Measurements from ENCODE around the gene PEMT. TPM values are rescaled to one million over a fixed set of nuclear protein-coding genes. Genes with fewer than 3 reads are reported as not detected.

Gene PEMT
- total and polyA plus RNA-seq, 9 of the 15 experiments (the other 6 are each of a cell fraction or from before 2014, with no cell fraction given), result 1.4 to 36.4 (median 13.6) TPM

GRCh38 chr17:17493986-17494466 lies 97.5 kb downstream of the PEMT start (continued):
- TF ChIP-seq SMAD1 (IDR thresholded peaks at IDR 0.05; ENCODE audit: low read depth, low read length, partially characterized antibody), result no peak

GRCh38 chr17:17493249-17493985 lies 98.1 kb downstream of the PEMT start:
- no peak overlapping the region for H2AFZ ChIP-seq (ENCODE audit: low read depth, low read length)
- no peak for TF ChIP-seq HCFC1 (IDR thresholded peaks at IDR 0.05; ENCODE audit: low read depth, low read length)
- no peak for TF ChIP-seq SRF (CRISPR knock-in tag; IDR thresholded peaks at IDR 0.05)
- no peak for TF ChIP-seq ZNF347 (CRISPR knock-in tag; IDR thresholded peaks at IDR 0.05; ENCODE audit: low read depth)
- no peak for TF ChIP-seq NR1H2 (CRISPR knock-in tag; IDR thresholded peaks at IDR 0.05)
- no peak for TF ChIP-seq PCBP1 (IDR thresholded peaks at IDR 0.05; ENCODE audit: low read depth, low read length, poor library complexity, severe bottlenecking)
- no peak for TF ChIP-seq ZBED1 (IDR thresholded peaks at IDR 0.05)
- no peak for TF ChIP-seq NR2C2 (CRISPR knock-in tag; IDR thresholded peaks at IDR 0.05)
- no peak for TF ChIP-seq NR2C2 (tag; IDR thresholded peaks at IDR 0.05)
- no peak for TF ChIP-seq FOSL1 (tag; conservative IDR thresholded peaks at IDR 0.05)
- no peak for TF ChIP-seq ZBTB49 (CRISPR knock-in tag; IDR thresholded peaks at IDR 0.05; ENCODE audit: borderline replicate concordance)
- no peak for TF ChIP-seq ELK1 (CRISPR knock-in tag; IDR thresholded peaks at IDR 0.05)
- no peak for TF ChIP-seq ZNF146 (CRISPR knock-in tag; IDR thresholded peaks at IDR 0.05; ENCODE audit: unreplicated experiment)
- TF ChIP-seq ZNF263 (CRISPR knock-in tag; IDR thresholded peaks at IDR 0.05; ENCODE audit: borderline replicate concordance), result no peak

More at GRCh38 chr17:17493249-17493985, 98.1 kb downstream of the PEMT start:
- ATAC-seq (no peak), FAIRE-seq (no peak), DNase-seq (ENCODE audit: extremely low read depth in 1 of 4, low spot score in 3 of 4) (no peak)
- no peaks in the 10 kb centered on the region for H3K9me1 ChIP-seq (ENCODE audit: control insufficient read depth, insufficient read depth, low read length)
- CTCF ChIA-PET (ENCODE audit: low intra/inter-chr PET ratio), result no interaction called here
- H3K9ac ChIP-seq (ENCODE audit: insufficient read depth in 1 of 2, low read depth in 2 of 2, low read length in 2 of 2), result no peak overlapping the region
- H3K4me3 ChIP-seq, result no peak overlapping the region
- POLR2A ChIA-PET, result no interaction called here
- no peak overlapping the region for H3K4me2 ChIP-seq (ENCODE audit: insufficient read depth, low read length)
- no TSS peak for BruUV-seq (replicated peaks)
- H3K4me1 ChIP-seq (replicated peaks in 1 of 2; ENCODE audit: control insufficient read depth in 2 of 2, insufficient read depth in 2 of 2, low read length in 2 of 2), result peaks cover 0 to 20% of the 10 kb centered on the region in 2 experiments; a peak in 3 of 5 replicates
- no peak overlapping the region for H3K27ac ChIP-seq (ENCODE audit: extremely low read depth, low read depth, low read length)
- no peaks in the 10 kb centered on the region; a peak in 1 of 5 replicates for H3K27me3 ChIP-seq (ENCODE audit: control insufficient read depth in 2 of 2, insufficient read depth in 2 of 2, low read length in 2 of 2)
- no peaks in the 10 kb centered on the region for H3K9me3 ChIP-seq (replicated peaks; ENCODE audit: control insufficient read depth, insufficient read depth, low read depth, low read length)
- in situ Hi-C loops (cut with MboI), result no loop called here
- intact Hi-C loops (cut with micrococcal nuclease), result no loop called here
- no peaks in the 10 kb centered on the region; the same call in 2 of the 3 replicates for H3K79me2 ChIP-seq (ENCODE audit: control insufficient read depth, insufficient read depth, low read length)
- no peaks in the 10 kb centered on the region for H4K20me1 ChIP-seq (replicated peaks; ENCODE audit: control insufficient read depth, insufficient read depth, low read length)
- peaks cover 41% of the 10 kb centered on the region; the same call in 2 of the 3 replicates for H3K36me3 ChIP-seq (ENCODE audit: control insufficient read depth, insufficient read depth, low read length)
- 92% methylated on average over 9 of the region's 15 CpGs for WGBS (ENCODE audit: insufficient coverage, low coverage, missing lambda C conversion rate)

Data from K562 (cell line).